Myocyte (in vitro differentiated cells): Measurements from ENCODE around the gene DHX58. TPM values are rescaled to one million over a fixed set of nuclear protein-coding genes. Genes with fewer than 3 reads are reported as not detected.

ENCODE experiments used
- DNase-seq: peaks from one replicate; pipeline ENCODE4 v3.0.0-alpha.2; 2012; ENCODE audit warnings: low read depth
- total RNA-seq: library from RNA; depleted of rRNA; stranded (reverse); fragments of >200 nt; gene quantifications from 2 replicates; pipeline ENCODE4 v1.2.3, GENCODE V29; 2014

Gene DHX58
- total RNA-seq, 1 donor from 2014 or later = 9.3 TPM

DNA sequence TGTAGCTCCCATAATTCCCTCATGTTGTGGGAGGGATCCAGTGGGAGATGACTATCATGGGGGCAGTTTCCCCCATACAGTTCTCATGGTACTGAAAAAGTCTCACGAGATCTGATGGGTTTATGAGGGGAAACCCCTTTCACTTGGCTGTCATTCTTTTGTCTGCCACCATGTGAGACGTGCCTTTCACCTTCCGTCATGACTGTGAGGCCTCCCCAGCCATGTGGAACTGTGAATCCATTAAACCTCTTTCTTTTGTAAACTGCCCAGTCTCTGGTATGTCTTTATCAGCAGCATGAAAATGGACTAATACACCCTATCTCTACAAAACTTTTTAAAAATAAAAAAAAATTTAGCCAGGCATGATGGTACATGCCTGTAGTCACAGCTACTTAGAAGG is 55.9 kb downstream of the DHX58 start:
- no peak for DNase-seq

GRCh38 chr17:42055496-42055895 is 57.0 kb downstream of the DHX58 start:
- no peak for DNase-seq

DNA sequence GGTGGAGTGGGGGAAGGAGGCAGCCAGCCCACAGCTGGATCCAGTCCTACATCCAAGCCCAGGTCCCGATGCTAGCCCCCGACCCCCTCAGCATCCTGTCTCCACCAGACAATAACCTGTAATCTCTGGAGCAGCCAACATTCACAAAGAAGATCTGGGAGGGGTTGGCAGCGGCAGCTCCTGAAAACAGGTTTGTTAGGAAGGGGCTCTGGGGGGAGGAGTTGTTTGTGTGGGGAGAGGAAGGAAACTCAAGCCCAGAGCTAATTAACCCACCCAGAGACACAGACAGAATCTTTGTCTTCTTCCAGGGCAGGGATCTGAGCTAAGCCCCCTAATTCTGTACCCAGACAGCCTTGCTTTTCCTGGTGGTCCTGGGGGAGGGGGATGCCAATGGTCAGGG is 57.5 kb downstream of the DHX58 start:
- DNase-seq = no peak

DNA sequence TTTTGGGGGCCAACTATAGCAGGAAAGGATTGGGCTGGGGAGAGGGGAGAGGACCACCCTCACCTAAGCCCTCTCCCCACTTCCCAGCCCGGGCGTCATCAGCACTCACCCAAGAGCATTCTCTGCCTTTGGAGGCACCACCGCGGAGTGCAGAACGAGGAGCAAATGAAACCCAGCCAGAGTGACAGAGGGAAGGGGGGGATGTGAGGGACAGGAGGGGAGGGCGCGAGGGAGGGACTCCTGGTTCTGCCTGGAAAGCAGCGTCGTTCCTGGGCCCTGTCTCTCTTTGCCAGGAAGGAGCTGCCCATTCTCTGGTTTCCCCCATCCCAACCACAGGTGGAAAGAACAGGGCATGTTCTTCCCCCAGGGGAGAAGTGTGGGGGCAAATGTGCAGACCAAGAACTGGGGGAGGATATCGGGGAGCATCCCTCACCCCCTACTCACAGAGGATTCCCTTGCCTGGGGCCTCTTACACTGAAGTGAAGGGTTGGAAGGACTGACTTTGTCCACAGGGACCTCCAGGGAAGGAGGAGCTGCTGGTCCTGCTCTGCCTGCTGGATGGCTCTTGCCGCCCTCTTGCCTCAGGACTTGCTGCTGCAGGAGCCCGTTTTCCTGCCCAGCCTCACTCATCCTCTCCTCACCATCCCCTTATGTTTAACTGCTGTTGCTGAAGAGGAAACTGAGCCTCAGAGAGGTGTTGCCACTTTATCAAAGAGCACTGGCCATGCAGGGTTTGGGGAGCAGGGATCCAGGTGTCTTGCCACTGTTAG is 58.6 kb downstream of the DHX58 start:
- DNase-seq = no peak

DNA sequence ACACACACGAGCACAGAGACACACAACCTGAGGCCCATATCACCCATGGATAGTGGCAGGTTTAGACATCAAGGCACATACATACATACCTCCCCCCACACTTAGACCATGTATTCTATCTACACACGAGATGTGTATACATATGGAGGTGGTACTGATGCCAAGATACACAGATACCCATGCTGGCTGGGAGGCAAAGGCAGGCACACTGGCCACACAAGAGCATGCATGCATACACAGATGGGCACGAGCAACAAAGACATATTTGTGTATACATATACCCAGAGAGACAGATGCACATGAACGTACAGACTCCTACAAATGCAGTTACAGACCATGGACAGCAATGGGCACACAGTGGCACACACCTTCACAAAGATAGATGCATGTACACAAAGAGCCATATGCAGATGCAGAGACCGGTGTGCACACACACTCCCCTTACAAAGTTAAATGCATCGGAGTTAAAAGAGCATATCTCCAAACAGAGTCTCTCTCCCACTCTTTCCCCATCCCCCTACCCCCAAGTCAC is 60.1 kb downstream of the DHX58 start:
- DNase-seq = no peak

DNA sequence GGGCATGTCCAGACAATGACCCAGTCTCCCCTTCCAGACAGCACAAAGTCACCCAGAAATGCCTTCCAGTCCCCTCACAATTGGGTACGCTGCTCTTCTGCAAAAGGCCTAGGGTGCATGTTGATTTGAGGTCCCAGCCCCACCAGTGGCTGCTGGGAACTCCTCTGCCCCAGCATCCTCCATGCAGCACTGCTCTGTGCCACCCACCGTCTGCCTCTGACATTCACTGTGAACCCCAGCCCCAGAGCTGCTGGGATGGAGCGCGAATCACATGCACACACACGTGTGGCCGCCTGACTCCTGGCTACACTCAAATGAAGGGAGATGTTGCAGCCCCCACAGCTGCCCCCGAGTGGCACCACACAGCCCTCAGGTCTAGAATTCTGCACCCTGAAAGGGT is 60.9 kb downstream of the DHX58 start:
- DNase-seq = no peak

Other genes with a start within 250 kb of the DHX58 start
- 10.9 and 13.7 TPM in 2 replicates for gene KLHL11, start 247.3 kb downstream of the DHX58 start, total RNA-seq
- 107 and 165 TPM in 2 replicates for gene ACLY, start 193.8 kb downstream of the DHX58 start, total RNA-seq
- 0.57 and 1.8 TPM in 2 replicates for gene ODAD4, start 182.1 kb downstream of the DHX58 start, total RNA-seq
- gene CNP, start 145.9 kb downstream of the DHX58 start, total RNA-seq = 64.0 and 66.1 TPM in 2 replicates
- gene DNAJC7, start 95.3 kb downstream of the DHX58 start, total RNA-seq = 85.9 and 103 TPM in 2 replicates
- gene NKIRAS2, start 92.6 kb downstream of the DHX58 start, total RNA-seq = 72.2 and 88.1 TPM in 2 replicates
- gene C17orf113, start 62.1 kb downstream of the DHX58 start, total RNA-seq = 0.16 and 0.51 TPM in 2 replicates
- 0.05 and 0.36 TPM in 2 replicates for gene ZNF385C, start 14.2 kb downstream of the DHX58 start, total RNA-seq
- gene KAT2A, start 8.7 kb upstream of the DHX58 start, total RNA-seq = 26.5 and 32.6 TPM in 2 replicates
- not detected in 2 replicates for gene HSPB9, start 10.1 kb upstream of the DHX58 start, total RNA-seq
- 73.6 and 73.9 TPM in 2 replicates for gene RAB5C, start 42.3 kb upstream of the DHX58 start, total RNA-seq
- gene KCNH4, start 68.4 kb upstream of the DHX58 start, total RNA-seq = not detected in 2 replicates
- not detected in 2 replicates for gene HCRT, start 72.7 kb upstream of the DHX58 start, total RNA-seq
- gene GHDC, start 81.8 kb upstream of the DHX58 start, total RNA-seq = 16.1 and 26.5 TPM in 2 replicates
- 26.4 and 27.2 TPM in 2 replicates for gene STAT5B, start 163.7 kb upstream of the DHX58 start, total RNA-seq
- 7.3 and 13.5 TPM in 2 replicates for gene STAT5A, start 175.8 kb upstream of the DHX58 start, total RNA-seq